ENCODE measurements around the gene IGSF21.

IGSF21 gene

GRCh38 chr1:18329469-18330253 lies 222.1 kb downstream of the IGSF21 start:
- H3K27ac ChIP-seq (ENCODE audit: low read length) = no peak overlapping the region
- H3K27me3 ChIP-seq (ENCODE audit: control insufficient read depth, insufficient read depth, low read length) = no peaks in the 10 kb centered on the region
- H3K9ac ChIP-seq (ENCODE audit: low read length) = no peak overlapping the region

GRCh38 chr1:18332576-18332975 lies 225.0 kb downstream of the IGSF21 start:
- H3K27ac ChIP-seq (ENCODE audit: low read length) = no peak overlapping the region
- H3K9ac ChIP-seq (ENCODE audit: low read length) = no peak overlapping the region
- no peaks in the 10 kb centered on the region for H3K27me3 ChIP-seq (ENCODE audit: control insufficient read depth, insufficient read depth, low read length)
- H3K36me3 ChIP-seq (ENCODE audit: control insufficient read depth, low read depth, low read length) = no peaks in the 10 kb centered on the region
- H3K4me1 ChIP-seq (ENCODE audit: control insufficient read depth, low read depth, low read length) = peaks cover 10% of the 10 kb centered on the region
- H3K4me3 ChIP-seq (ENCODE audit: low read length) = no peak overlapping the region
- no peaks in the 10 kb centered on the region for H3K9me3 ChIP-seq (ENCODE audit: control insufficient read depth, low read depth, low read length)

More at GRCh38 chr1:18329469-18330253, 222.1 kb downstream of the IGSF21 start:
- H3K9me3 ChIP-seq (ENCODE audit: control insufficient read depth, low read depth, low read length) = no peaks in the 10 kb centered on the region
- peaks cover 10% of the 10 kb centered on the region for H3K4me1 ChIP-seq (ENCODE audit: control insufficient read depth, low read depth, low read length)
- H3K4me3 ChIP-seq (ENCODE audit: low read length) = no peak overlapping the region
- no peaks in the 10 kb centered on the region for H3K36me3 ChIP-seq (ENCODE audit: control insufficient read depth, low read depth, low read length)

- Histone ChIP-seq H3K9me3 (ENCODE audit: control insufficient read depth, low read depth, low read length) (no peaks in the 10 kb centered on the region), H3K36me3 (ENCODE audit: control insufficient read depth, low read depth, low read length) (no peaks in the 10 kb centered on the region), H3K4me3 (ENCODE audit: low read length) (no peak overlapping the region), H3K27me3 (ENCODE audit: control insufficient read depth, insufficient read depth, low read length) (no peaks in the 10 kb centered on the region), H3K27ac (ENCODE audit: low read length) (no peak overlapping the region), H3K9ac (ENCODE audit: low read length) (no peak overlapping the region), H3K4me1 (ENCODE audit: control insufficient read depth, low read depth, low read length) (peaks cover 10% of the 10 kb centered on the region)
Measured at GRCh38 chr1:18333220-18333619, 225.6 kb downstream of the IGSF21 start.

GRCh38 chr1:18336801-18337200 lies 229.2 kb downstream of the IGSF21 start:
- Histone ChIP-seq H3K36me3 (ENCODE audit: control insufficient read depth, low read depth, low read length) (no peaks in the 10 kb centered on the region), H3K4me1 (ENCODE audit: control insufficient read depth, low read depth, low read length) (peaks cover 10% of the 10 kb centered on the region), H3K9me3 (ENCODE audit: control insufficient read depth, low read depth, low read length) (no peaks in the 10 kb centered on the region), H3K27me3 (ENCODE audit: control insufficient read depth, insufficient read depth, low read length) (no peaks in the 10 kb centered on the region), H3K4me3 (ENCODE audit: low read length) (no peak overlapping the region), H3K9ac (ENCODE audit: low read length) (no peak overlapping the region), H3K27ac (ENCODE audit: low read length) (no peak overlapping the region)

- peaks cover 6% of the 10 kb centered on the region for H3K4me1 ChIP-seq (ENCODE audit: control insufficient read depth, low read depth, low read length)
- no peak overlapping the region for H3K9ac ChIP-seq (ENCODE audit: low read length)
Measured at GRCh38 chr1:18337757-18338156, 230.2 kb downstream of the IGSF21 start.

GRCh38 chr1:18339161-18339560 lies 231.6 kb downstream of the IGSF21 start:
- H3K27me3 ChIP-seq (ENCODE audit: control insufficient read depth, insufficient read depth, low read length) = no peaks in the 10 kb centered on the region
- no peaks in the 10 kb centered on the region for H3K4me1 ChIP-seq (ENCODE audit: control insufficient read depth, low read depth, low read length)
- H3K9ac ChIP-seq (ENCODE audit: low read length) = no peak overlapping the region
- H3K4me3 ChIP-seq (ENCODE audit: low read length) = no peak overlapping the region
- no peaks in the 10 kb centered on the region for H3K9me3 ChIP-seq (ENCODE audit: control insufficient read depth, low read depth, low read length)
- H3K36me3 ChIP-seq (ENCODE audit: control insufficient read depth, low read depth, low read length) = no peaks in the 10 kb centered on the region
- no peak overlapping the region for H3K27ac ChIP-seq (ENCODE audit: low read length)

More at GRCh38 chr1:18337757-18338156, 230.2 kb downstream of the IGSF21 start:
- no peaks in the 10 kb centered on the region for H3K9me3 ChIP-seq (ENCODE audit: control insufficient read depth, low read depth, low read length)
- no peaks in the 10 kb centered on the region for H3K36me3 ChIP-seq (ENCODE audit: control insufficient read depth, low read depth, low read length)
- H3K27ac ChIP-seq (ENCODE audit: low read length) = no peak overlapping the region
- no peaks in the 10 kb centered on the region for H3K27me3 ChIP-seq (ENCODE audit: control insufficient read depth, insufficient read depth, low read length)
- H3K4me3 ChIP-seq (ENCODE audit: low read length) = no peak overlapping the region

GRCh38 chr1:18340158-18340764 lies 232.7 kb downstream of the IGSF21 start:
- Histone ChIP-seq H3K9ac (ENCODE audit: low read length) (no peak overlapping the region), H3K9me3 (ENCODE audit: control insufficient read depth, low read depth, low read length) (no peaks in the 10 kb centered on the region), H3K4me3 (ENCODE audit: low read length) (no peak overlapping the region), H3K27me3 (ENCODE audit: control insufficient read depth, insufficient read depth, low read length) (no peaks in the 10 kb centered on the region), H3K36me3 (ENCODE audit: control insufficient read depth, low read depth, low read length) (no peaks in the 10 kb centered on the region), H3K4me1 (ENCODE audit: control insufficient read depth, low read depth, low read length) (no peaks in the 10 kb centered on the region), H3K27ac (ENCODE audit: low read length) (no peak overlapping the region)

- H3K9me3 ChIP-seq (ENCODE audit: control insufficient read depth, low read depth, low read length) = no peaks in the 10 kb centered on the region
- no peak overlapping the region for H3K27ac ChIP-seq (ENCODE audit: low read length)
- H3K36me3 ChIP-seq (ENCODE audit: control insufficient read depth, low read depth, low read length) = no peaks in the 10 kb centered on the region
- no peaks in the 10 kb centered on the region for H3K27me3 ChIP-seq (ENCODE audit: control insufficient read depth, insufficient read depth, low read length)
- H3K9ac ChIP-seq (ENCODE audit: low read length) = no peak overlapping the region
- H3K4me1 ChIP-seq (ENCODE audit: control insufficient read depth, low read depth, low read length) = no peaks in the 10 kb centered on the region
- H3K4me3 ChIP-seq (ENCODE audit: low read length) = no peak overlapping the region
Measured at GRCh38 chr1:18340787-18341186, 233.2 kb downstream of the IGSF21 start.

GRCh38 chr1:18341291-18342069 lies 233.9 kb downstream of the IGSF21 start:
- no peaks in the 10 kb centered on the region for H3K9me3 ChIP-seq (ENCODE audit: control insufficient read depth, low read depth, low read length)
- no peaks in the 10 kb centered on the region for H3K4me1 ChIP-seq (ENCODE audit: control insufficient read depth, low read depth, low read length)
- no peaks in the 10 kb centered on the region for H3K27me3 ChIP-seq (ENCODE audit: control insufficient read depth, insufficient read depth, low read length)
- no peak overlapping the region for H3K4me3 ChIP-seq (ENCODE audit: low read length)
- no peaks in the 10 kb centered on the region for H3K36me3 ChIP-seq (ENCODE audit: control insufficient read depth, low read depth, low read length)
- no peak overlapping the region for H3K27ac ChIP-seq (ENCODE audit: low read length)
- H3K9ac ChIP-seq (ENCODE audit: low read length) = no peak overlapping the region

GRCh38 chr1:18342744-18343143 lies 235.1 kb downstream of the IGSF21 start:
- Histone ChIP-seq H3K27ac (ENCODE audit: low read length) (no peak overlapping the region), H3K9ac (ENCODE audit: low read length) (no peak overlapping the region), H3K9me3 (ENCODE audit: control insufficient read depth, low read depth, low read length) (no peaks in the 10 kb centered on the region), H3K4me1 (ENCODE audit: control insufficient read depth, low read depth, low read length) (no peaks in the 10 kb centered on the region), H3K4me3 (ENCODE audit: low read length) (no peak overlapping the region), H3K36me3 (ENCODE audit: control insufficient read depth, low read depth, low read length) (no peaks in the 10 kb centered on the region), H3K27me3 (ENCODE audit: control insufficient read depth, insufficient read depth, low read length) (no peaks in the 10 kb centered on the region)

- Histone ChIP-seq H3K36me3 (ENCODE audit: control insufficient read depth, low read depth, low read length) (no peaks in the 10 kb centered on the region), H3K4me3 (ENCODE audit: low read length) (no peak overlapping the region), H3K27ac (ENCODE audit: low read length) (no peak overlapping the region), H3K9ac (ENCODE audit: low read length) (no peak overlapping the region), H3K4me1 (ENCODE audit: control insufficient read depth, low read depth, low read length) (no peaks in the 10 kb centered on the region), H3K27me3 (ENCODE audit: control insufficient read depth, insufficient read depth, low read length) (no peaks in the 10 kb centered on the region), H3K9me3 (ENCODE audit: control insufficient read depth, low read depth, low read length) (no peaks in the 10 kb centered on the region)
Measured at GRCh38 chr1:18343581-18343980, 236.0 kb downstream of the IGSF21 start.

All from iPS-18a (cell line).